Measurements from ENCODE around the gene LPCAT2.

LPCAT2 gene

DNA sequence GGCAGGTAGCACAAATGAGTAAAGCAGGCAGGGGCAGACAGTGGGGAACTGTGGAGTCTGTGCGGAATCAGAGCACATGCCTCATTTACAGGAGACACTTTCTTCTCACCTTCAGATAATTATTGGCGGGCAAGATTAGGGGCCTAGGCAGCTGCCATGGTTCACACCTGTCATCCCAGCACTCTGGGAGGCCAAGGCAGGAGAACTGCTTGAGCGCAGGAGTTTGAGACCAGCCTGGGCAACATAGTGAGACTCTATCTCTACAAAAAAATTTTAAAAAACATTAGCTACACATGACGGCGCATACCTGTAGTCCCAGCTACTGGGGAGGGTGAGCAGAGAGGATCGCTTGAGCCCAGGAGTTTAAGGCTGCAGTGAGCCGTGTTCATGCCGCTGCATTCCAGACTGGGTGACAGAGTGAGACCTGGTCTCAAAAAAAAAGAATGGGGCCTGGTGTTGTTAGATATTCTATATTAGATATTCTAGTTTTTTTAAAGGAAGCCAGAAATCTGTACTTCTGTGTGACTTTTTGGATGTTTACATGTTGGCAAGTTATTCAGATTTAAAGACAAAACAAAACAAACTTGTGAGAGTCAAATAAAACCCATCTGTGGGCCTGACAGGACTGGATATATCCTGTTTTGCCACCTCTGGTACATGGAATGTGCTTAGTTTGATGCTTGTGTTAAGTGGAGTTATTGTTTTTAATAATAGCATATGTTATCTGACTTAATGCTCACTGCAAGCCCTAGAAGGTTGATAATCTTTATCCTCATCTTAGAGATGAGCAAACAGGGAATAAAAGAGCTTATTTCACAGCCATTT lies 4.9 kb upstream of the LPCAT2 start:
- DNase-seq, result no peak

DNA sequence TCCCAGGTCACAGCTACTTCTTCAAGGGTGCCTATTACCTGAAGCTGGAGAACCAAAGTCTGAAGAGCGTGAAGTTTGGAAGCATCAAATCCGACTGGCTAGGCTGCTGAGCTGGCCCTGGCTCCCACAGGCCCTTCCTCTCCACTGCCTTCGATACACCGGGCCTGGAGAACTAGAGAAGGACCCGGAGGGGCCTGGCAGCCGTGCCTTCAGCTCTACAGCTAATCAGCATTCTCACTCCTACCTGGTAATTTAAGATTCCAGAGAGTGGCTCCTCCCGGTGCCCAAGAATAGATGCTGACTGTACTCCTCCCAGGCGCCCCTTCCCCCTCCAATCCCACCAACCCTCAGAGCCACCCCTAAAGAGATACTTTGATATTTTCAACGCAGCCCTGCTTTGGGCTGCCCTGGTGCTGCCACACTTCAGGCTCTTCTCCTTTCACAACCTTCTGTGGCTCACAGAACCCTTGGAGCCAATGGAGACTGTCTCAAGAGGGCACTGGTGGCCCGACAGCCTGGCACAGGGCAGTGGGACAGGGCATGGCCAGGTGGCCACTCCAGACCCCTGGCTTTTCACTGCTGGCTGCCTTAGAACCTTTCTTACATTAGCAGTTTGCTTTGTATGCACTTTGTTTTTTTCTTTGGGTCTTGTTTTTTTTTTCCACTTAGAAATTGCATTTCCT lies 3.4 kb upstream of the LPCAT2 start:
- DNase-seq, result no peak

DNA sequence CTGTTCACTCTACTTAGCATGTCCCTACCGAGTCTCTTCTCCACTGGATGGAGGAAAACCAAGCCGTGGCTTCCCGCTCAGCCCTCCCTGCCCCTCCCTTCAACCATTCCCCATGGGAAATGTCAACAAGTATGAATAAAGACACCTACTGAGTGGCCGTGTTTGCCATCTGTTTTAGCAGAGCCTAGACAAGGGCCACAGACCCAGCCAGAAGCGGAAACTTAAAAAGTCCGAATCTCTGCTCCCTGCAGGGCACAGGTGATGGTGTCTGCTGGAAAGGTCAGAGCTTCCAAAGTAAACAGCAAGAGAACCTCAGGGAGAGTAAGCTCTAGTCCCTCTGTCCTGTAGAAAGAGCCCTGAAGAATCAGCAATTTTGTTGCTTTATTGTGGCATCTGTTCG lies 2.8 kb upstream of the LPCAT2 start:
- no peak for DNase-seq

DNA sequence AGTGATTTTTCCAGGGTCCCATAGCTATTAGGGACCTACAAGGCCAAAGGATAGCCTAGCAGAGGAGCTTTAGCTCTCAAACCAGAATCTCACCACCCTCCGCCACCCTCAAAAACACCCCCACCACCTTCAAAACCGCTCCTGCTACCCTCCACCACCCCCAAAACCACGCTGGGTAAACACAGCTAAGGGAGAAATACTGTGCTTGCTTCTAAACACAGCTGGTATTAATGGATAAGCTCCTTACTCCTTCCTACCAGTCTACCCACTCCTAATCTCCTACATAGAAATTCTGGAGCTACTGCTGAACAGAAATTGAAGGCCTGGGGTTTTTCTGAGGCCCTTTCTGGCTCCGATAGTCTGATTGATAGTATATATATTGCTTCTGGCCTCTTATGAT lies 2.2 kb upstream of the LPCAT2 start:
- DNase-seq, result no peak

DNA sequence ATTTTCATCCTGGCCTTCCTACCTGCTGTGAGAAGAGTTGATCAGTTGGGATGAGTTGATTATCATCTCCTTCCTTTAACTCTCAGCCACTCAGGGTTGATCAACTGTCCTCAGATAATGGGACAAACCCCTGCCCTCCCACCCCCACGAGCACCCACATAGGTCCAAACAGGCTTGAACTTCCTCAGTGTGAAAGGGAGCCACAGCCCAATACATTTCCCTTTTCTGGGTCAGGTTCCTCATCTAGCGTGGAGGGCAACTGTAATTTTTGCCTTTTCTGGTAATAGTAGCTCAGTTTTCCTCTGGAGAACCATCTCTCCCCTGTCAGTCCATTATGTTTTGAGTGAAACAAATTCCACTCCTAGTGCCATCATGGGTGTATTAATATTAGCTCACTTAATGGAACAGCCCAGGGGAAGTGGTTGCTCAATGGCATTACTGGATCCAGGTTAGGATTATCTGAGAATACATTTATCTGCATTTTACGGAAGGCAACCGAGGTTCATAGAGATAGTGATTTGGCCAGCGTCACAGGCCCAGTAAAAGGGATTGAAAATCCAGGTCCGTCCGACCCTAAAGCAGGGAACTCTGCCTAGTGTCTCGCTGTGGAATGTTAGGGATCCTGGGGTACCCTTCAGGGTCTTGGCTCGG lies 476 bp upstream of the LPCAT2 start:
- DNase-seq, result no peak

DNA sequence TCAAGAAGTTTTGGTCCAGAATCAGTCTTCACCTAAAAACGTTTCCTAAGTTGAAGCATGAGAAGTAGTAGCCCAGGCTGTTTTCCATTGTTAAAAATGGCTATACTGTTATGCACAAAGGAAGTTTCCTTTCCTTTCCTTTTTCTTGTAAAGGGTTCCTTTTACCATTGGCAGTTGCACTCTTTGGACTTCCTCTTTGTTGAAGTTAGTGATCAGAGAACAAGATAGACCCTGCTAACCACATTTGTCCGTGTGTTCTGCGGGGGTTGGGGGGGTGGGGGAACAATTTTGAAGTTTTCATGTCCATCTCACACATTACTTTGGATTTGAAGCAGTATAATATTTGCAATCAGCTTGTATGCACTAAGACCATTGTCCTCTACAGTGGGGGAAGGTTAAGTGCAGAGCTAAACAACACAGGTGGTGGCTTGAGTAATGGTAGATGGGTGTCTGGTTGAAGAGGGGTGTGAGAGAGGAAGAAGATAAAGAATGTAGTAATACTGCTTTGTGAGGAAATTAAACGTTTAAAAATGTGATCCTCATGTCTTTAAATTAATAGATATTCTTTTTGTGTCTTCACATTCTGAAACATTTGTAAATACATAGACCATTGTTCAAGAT lies 1.4 kb downstream of the LPCAT2 start:
- DNase-seq, result no peak

DNA sequence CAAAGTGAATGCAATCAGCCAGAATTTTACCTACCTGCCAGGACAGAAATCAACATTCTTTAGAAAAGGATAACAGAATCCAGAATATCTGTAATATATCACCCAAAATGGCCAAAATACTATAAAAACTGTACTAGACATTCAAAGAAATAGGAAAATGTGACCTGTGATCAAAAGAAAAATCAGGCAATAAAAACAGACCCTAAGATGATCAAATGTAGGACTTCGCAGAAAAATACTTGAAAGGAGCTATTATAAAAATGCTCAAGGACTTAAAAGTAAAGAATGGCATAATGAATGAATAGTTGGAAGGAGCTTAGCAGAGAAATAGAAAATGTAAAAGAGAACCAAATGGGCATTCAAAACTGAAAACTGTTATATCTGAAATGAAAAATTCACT lies 4.1 kb downstream of the LPCAT2 start:
- no peak for DNase-seq

DNA sequence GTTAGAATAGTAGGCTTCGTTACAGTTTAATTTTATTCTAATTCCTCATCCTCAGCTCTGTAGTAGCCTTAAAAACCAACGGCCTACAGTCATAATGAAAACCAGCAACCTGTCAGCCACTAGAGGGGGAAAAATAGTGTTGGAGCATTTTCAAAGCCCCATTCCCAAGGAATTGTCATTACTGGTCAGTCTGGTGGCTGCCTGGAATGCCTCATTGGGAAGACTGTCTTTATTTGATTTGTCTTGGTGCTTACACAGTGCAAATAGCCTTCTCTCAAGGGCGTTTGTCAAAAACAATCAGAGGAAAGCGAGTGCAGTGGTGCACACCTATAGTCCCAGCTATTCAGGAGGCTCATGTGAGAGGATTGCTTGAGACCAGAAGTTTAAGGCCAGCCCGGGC lies 4.7 kb downstream of the LPCAT2 start:
- no peak for DNase-seq

DNA sequence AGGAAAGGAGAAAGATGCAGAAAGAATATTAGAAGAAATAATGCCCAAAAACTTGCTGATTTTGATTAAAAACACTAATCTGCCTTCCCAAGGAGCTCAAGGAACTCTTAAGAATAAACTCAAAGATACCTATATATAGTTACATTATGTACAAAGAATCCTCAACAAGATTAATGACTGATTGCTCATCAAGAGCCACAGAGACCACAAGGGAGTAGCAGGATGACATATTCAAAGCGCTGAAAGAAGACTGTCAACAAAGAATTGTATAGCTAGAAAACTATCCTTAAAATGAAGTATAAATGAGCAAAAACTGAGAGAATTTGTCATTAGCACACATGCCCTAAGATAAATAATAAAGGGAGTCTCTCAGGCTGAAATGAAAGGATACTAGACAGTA lies 6.2 kb downstream of the LPCAT2 start:
- DNase-seq, result no peak

DNA sequence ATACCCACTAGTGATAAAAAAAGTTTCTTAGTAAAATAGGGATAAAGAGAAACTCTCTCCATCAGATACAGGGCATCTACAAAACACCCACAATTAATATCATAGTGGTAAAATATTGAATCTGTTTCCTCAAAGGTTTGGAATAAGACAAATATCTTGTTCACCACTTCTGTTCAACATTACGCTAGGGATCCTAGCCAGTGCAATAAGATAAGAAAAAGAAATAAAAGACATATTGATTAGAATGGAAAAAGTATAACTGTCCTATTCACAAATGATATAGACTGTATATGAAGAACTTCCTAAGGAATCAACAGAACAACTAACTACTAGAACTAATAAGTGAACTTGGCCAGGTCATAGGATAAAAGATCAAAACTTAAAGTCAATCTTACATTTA lies 12.9 kb downstream of the LPCAT2 start:
- DNase-seq, result no peak

DNA sequence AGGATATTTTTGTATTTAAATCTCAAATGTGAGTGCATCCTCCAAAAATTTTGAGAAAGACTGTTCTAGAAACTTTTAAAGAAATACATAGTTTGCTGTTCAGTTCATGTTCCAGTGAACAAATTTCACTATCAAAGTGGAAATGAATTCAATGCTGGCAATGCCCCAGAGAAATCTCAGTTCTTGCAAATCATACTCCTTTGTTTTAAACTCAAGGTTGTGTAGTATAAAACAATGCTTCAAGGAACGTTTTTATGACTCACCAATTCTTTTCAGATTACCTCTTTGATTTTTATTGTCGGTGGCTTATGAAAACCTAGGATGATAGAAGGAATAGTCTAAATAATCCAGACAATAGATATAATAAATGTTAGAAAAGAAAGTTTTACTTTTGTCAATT lies 17.6 kb downstream of the LPCAT2 start:
- DNase-seq, result no peak

DNA sequence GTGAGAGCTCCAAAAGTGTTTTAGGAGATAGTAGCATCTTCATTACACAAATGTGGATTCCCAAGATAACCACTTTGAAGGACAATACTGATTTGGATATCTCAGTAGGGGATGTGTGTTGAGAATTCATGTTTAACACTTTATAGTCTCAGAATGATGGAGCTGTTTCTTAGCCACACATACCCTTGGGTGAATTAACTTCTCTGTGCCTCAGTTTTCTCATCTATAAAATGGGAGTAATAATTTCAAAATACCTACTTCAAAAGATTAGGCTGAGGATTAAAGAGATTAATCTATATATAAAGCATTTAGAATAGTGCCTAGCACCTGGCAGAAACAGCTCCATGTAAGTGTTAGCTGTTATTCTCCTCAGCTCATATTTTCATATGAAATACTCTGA lies 19.0 kb downstream of the LPCAT2 start:
- DNase-seq, result no peak

DNA sequence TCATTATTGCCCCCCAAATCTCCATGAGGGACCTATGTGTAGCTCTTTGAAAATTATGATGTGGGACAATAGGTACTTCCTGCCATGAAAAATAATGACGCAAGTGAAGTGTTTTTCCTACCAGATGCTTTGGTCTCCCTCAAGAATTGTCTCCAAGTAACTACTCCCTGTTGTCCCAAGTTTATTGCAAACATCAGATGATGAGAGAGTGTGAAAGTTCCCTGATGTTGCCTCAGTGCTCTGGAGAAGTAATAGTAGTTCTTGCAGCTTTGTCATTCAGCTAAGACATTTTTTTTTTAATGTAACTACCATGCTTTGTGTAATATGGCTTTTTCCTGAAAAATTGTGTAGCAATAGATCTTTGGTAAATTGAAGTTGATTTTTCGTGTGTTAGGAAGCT lies 20.1 kb downstream of the LPCAT2 start:
- no peak for DNase-seq

DNA sequence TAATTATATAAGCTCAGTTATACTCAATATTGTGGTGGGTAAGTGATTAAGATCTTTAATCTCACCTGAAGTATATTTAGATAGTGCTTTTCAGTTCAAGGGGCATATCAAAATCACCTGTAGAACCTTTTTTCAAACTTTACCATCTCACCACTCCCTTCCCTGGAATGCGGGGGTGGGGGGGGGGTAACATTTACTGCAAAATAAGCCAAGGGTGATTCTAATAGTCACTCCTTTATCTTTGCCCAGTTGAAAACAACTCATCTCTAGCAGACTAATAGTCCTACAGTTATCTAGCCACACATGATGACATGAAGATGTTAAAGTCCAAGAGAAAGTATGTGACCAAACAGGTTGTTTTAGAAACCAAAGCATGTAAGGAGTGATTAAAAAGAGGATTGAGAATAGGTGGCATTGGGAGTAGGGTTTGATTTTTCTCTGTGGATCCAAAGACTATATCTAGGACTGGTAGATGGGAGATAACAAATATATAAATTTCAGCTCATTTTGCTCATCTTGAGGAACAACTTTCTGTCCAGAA lies 21.5 kb downstream of the LPCAT2 start:
- DNase-seq, result no peak

DNA sequence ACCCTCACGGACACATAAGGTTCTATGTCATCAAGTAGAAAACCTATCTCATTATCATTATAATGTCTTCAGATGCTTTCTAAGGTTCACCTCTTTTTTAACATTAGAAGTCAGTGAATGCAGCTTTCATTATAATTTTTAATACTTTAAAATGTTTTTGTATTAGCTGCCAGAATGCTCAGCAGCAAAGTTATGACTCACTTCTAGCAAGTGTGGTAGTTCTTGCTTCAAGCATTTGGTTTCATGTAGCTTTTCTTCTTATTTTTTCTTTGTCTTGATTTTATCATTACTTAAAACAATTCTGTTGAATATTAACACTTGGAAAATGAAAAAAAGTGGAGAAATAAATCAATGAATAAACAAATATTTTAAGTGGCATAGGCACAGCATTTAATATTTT lies 23.4 kb downstream of the LPCAT2 start:
- DNase-seq, result no peak

DNA sequence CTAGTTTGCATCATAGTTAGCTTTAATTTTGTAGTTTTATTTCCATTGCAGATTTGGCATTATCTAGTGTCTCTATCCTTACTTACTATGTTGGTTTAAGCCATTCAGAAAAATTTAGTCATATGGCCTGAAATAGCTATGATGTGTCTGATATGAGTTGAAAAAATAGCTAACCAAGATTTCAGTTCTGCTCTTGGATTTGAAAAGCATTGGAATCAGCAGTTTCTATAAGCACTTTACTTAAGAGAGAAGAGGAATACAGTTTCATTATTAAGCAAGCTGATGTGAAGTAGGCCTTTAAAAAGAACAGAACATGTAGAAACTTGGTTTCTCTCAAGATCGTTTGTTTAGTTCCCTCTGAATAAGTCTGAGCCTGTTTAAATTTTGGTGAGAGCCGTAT lies 25.9 kb downstream of the LPCAT2 start:
- no peak for DNase-seq

DNA sequence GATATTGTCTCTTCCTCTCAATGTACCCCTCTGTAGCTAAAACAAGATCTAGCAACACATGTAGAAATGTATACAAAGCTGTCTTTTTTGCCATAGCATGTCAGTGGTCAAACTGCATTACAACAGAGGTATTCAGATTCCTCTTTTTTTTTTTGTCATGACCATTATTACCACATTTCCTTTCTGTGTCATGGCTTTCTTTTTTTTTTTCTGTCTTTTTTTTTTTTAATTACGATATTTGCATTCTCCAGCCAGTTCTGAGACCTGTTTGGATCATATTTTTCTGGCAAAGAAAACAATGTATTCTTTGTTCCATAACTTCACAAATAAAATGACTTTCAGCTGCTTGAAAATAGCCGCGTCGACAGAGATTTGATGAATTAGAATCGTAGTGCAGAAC lies 30.2 kb downstream of the LPCAT2 start:
- DNase-seq, result no peak

DNA sequence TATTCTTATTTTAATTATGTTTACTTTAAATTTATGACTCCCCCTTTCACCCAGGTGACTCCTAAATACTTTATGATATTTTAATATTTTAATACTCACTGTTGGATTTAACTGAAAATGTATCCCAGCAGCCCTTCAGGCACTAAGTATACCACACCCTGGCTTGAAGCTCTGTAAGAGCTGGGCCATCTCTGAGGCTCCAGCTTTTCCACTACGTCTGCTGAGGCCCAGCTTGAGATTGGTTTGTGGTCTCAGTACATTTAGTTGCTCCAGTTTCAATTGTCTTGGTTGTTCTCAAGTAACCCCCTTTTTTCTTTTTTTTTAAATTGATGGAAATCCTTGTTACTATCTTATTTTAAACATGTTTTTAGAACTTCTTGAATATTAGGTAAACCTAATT lies 30.6 kb downstream of the LPCAT2 start:
- DNase-seq, result no peak

DNA sequence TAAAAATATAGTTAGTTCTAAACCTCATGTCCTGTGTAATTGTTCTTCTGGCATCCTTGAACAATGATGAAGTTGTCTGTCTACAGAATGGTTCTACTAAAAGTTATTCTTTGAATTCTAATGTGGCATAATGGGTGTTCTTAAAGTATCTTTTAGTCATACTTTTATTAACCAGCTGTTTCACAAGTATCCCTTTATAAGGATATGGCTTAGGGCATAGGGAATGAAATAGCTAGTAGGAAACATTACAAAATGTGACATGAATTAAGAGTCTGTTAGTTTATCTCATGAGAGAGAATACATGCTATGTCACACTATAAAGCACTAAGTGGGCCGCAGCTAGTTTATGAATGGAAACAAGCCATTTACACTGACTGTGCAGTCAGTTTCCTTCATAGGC lies 31.3 kb downstream of the LPCAT2 start:
- no peak for DNase-seq

DNA sequence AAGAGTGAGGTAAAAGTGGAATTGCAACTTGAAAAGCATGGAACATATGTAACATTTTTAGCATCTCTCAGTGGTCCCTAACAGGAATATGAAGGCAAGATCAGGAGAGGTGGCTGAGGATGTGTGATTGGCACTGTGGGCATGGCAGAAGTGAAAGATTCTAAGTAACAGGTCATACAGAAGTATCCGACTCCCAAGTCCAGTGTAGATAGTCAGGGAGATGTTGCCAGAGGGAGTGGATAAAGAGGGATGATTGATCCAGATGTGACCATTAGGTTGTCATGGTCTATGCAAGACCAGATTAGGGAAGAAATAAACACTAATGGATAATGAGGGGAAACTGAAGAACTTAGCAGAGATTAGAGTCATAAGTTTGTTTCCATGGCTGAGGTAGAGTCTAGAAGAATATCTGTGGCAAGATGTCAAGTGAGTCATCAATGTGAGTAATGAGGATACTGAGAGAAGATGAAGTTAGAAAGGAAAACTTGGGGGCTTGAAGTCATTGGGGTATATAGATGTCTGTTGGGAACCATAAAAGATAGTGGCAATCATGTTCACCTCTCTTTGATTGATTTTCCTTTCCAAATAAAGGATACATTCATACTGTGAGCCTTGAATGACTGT lies 33.7 kb downstream of the LPCAT2 start:
- DNase-seq, result no peak

DNA sequence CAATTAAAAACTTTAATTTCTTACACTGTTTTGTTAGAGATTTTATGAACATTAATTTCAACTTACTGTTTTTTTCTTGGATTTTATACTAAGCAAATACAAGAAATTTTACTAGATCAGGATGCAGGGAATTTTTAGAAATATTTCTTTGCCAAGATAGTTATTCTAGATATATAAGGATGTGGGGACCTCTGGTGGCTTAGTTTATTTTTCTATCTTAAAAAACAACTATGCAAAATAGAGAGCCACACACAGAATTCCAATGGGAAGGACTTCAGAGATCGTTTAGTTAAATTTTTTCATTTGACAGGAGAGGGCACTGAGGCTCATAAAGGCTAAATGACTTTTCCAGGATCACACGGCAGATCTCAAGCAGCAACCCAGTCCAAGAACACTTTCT lies 34.6 kb downstream of the LPCAT2 start:
- no peak for DNase-seq

DNA sequence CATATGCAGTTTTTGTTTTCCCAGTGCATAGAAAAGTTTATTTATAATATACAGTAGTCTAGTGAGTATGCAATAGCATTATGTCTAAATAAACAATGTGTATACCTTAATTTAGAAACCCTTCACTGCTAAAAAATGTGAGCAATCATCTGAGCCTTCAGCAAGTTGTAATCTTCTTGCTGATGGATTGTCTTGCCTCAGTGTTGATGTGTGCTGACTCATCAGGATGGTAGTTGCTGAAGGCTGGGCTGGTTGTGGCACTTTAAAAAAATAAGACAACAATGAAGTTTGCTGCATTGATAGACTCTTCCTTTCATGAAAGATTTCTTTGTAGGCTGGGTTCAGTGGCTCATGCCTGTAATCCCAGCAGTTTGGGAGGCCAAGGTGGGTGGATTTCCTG lies 43.7 kb downstream of the LPCAT2 start:
- DNase-seq, result no peak

DNA sequence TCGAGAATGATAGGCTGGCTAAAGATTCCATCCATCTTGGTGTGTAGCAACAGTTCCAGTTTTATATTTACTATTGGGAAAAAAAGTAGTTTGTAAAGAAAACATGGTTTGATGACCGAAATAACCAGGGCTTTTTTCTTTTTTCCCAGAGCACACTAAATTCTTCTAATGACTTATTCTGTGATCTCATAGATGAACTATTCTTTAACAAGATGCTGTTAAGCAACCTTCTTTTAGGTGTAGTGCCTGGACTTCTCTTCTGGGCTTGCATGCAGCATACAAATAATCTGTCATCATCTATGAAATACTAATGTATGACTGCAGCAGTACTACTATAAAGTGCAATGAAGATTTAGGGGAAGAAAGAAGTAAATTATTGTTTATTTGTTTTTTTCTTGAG lies 46.6 kb downstream of the LPCAT2 start:
- no peak for DNase-seq

Data from CD4-positive, alpha-beta T cell treated with Interleukin-15 for 1 hour (primary cell).